CD4-positive, alpha-beta memory T cell (primary cell): ENCODE results near the gene CNN2. TPM values are rescaled to one million over a fixed set of nuclear protein-coding genes. Genes with fewer than 3 reads are reported as not detected.

Experiments used
- CTCF ChIA-PET: fragments of 350-600 bp; sonication (Branson Sonifier 250); formaldehyde crosslinking; loops from one replicate; lab custom pipeline; 2021; ENCODE audit warnings: inconsistent platforms; ENCODE audit not compliant: partially characterized antibody; lab: Charles Lee
- POLR2A ChIA-PET: fragments of 350-600 bp; sonication (Branson Sonifier 250); formaldehyde crosslinking; loops from one replicate; lab custom pipeline; 2021; ENCODE audit not compliant: partially characterized antibody; lab: Charles Lee
- DNase-seq, 5 donors: peaks; one replicate each; pipeline versions ENCODE4 v3.0.0 to v3.0.0-alpha.2; 2020 to 2022; ENCODE audit warnings: mixed read lengths in 1 of 5
- H3K27ac ChIP-seq: one replicate; pipeline ENCODE4 v1.7.0; 2013; ENCODE audit warnings: low read depth, low read length
- H3K27me3 ChIP-seq: 2 replicates; pipeline ENCODE4 v1.7.0; 2013; ENCODE audit warnings: mild to moderate bottlenecking, low read length, moderate library complexity; ENCODE audit not compliant: insufficient read depth
- H3K36me3 ChIP-seq: 2 replicates; pipeline ENCODE4 v1.7.0; 2013; ENCODE audit warnings: mild to moderate bottlenecking, low read length, moderate library complexity; ENCODE audit not compliant: insufficient read depth
- H3K4me1 ChIP-seq: 2 replicates; pipeline ENCODE4 v1.7.0; 2013; ENCODE audit warnings: mild to moderate bottlenecking, low read length, moderate library complexity; ENCODE audit not compliant: insufficient read depth
- H3K4me3 ChIP-seq, 2 donors: one replicate each; pipeline ENCODE4 v1.7.0; 2013; ENCODE audit warnings: low read length in 2 of 2, mild to moderate bottlenecking in 1 of 2
- H3K9me3 ChIP-seq, 2 donors: one replicate each; pipeline ENCODE4 v1.7.0; 2013; ENCODE audit warnings: low read length in 2 of 2, control low read depth in 1 of 2; ENCODE audit not compliant: control insufficient read depth in 1 of 2
- H3K27ac Mint-ChIP-seq, 7 donors: one replicate each; pipeline ENCODE4 v1.8.0; 2020 to 2021; ENCODE audit warnings: mixed read lengths in 7 of 7, mild to moderate bottlenecking in 6 of 7, inconsistent platforms in 3 of 7, moderate library complexity in 3 of 7
- H3K27me3 Mint-ChIP-seq, 2 donors: one replicate each; pipeline ENCODE4 v1.8.0; 2020 to 2021; ENCODE audit warnings: mixed read lengths in 2 of 2
- H3K36me3 Mint-ChIP-seq, 2 donors: one replicate each; pipeline ENCODE4 v1.8.0; 2020 to 2021; ENCODE audit warnings: mixed read lengths in 2 of 2, inconsistent platforms in 1 of 2, mild to moderate bottlenecking in 1 of 2
- H3K4me1 Mint-ChIP-seq, 4 donors: one replicate each; pipeline ENCODE4 v1.8.0; 2020 to 2021; ENCODE audit warnings: mixed read lengths in 4 of 4, mild to moderate bottlenecking in 1 of 4
- H3K4me3 Mint-ChIP-seq, 8 donors: one replicate each; pipeline ENCODE4 v1.8.0; 2020 to 2021; ENCODE audit warnings: mixed read lengths in 8 of 8, mild to moderate bottlenecking in 7 of 8, moderate library complexity in 6 of 8, inconsistent platforms in 3 of 8
- H3K9me3 Mint-ChIP-seq, 8 donors: one replicate each; pipeline ENCODE4 v1.8.0; 2020 to 2021; ENCODE audit warnings: mixed read lengths in 8 of 8, mild to moderate bottlenecking in 5 of 8, inconsistent platforms in 3 of 8, moderate library complexity in 1 of 8
- intact Hi-C: fragments of 100-400 bp; cut with micrococcal nuclease; formaldehyde crosslinking; loops from one replicate; pipeline ENCODE4 v1.15.1; 2023
- polyA plus RNA-seq, 2 donors: library from polyadenylated mRNA; unstranded; fragments of 300-500 nt; fragmentation: Illumina TruSeq; gene quantifications; one replicate each; pipeline ENCODE4 v1.2.3, GENCODE V29; 2021
- total RNA-seq, 2 experiments: library from RNA; stranded (reverse); gene quantifications; one replicate each; pipeline ENCODE4 v1.2.3, GENCODE V29; 2021

Gene CNN2
- total and polyA plus RNA-seq, 4 experiments from 2014 or later, result 263 to 632 (median 355) TPM

- POLR2A ChIA-PET, result interaction anchor here (0.6 to 57.1 kb wide), 10 partner anchors 8 to 241 kb away, joined by 3 to 3893 read pairs (median 8); partner anchors contain the start of genes ARHGAP45, CIRBP, CNN2 and FAM174C
- peaks cover 21 to 53% of the 10 kb centered on the region in 2 donors for H3K36me3 Mint-ChIP-seq
Measured at GRCh38 chr19:1037621-1038064, 11.2 kb downstream of the CNN2 start.

GRCh38 chr19:1038978-1039645, 12.7 kb downstream of the CNN2 start:
- Mint-ChIP-seq H3K4me1 (peaks cover 27 to 69% (median 48%) of the 10 kb centered on the region in 4 donors), H3K4me3 (peak overlapping the region in 7 of 8 donors; percentile 95 to 100 (median 98)), H3K36me3 (peaks cover 21 to 46% of the 10 kb centered on the region in 2 donors), H3K27me3 (no peaks in the 10 kb centered on the region), H3K9me3 (peaks cover 0 to 6% (median 0%) of the 10 kb centered on the region in 8 donors), H3K27ac (peak overlapping the region; percentile 91 to 97 (median 94))
- H3K9me3 ChIP-seq, result no peaks in the 10 kb centered on the region
- H3K36me3 ChIP-seq, result peaks cover 27% of the 10 kb centered on the region
- H3K4me1 ChIP-seq, result peaks cover 54% of the 10 kb centered on the region
- ChIA-PET CTCF (interaction anchor here (0.7 to 4.7 kb wide), 6 partner anchors 10 to 47 kb away, joined by 3 to 31 read pairs (median 4); partner anchors contain the start of gene ARHGAP45), POLR2A (interaction anchor here (1.1 to 57.1 kb wide), 21 partner anchors 9 to 428 kb away, joined by 3 to 3893 read pairs (median 6); partner anchors contain the start of genes ARHGAP45, CIRBP, CNN2 and FAM174C)
- DNase-seq, result peak in 2 of 5 donors; percentile 17 to 29
- H3K27ac ChIP-seq, result peak overlapping the region; percentile 75
- peak overlapping the region; percentile 36 to 42 for H3K4me3 ChIP-seq
- no peaks in the 10 kb centered on the region for H3K27me3 ChIP-seq
- intact Hi-C loops, result loop anchor here (5.0 kb wide), 1 partner anchor 57 kb away; the partner anchor contains the start of gene WDR18

More at GRCh38 chr19:1037621-1038064, 11.2 kb downstream of the CNN2 start:
- CTCF ChIA-PET, result interaction anchor here (1.3 to 4.7 kb wide), 3 partner anchors 9 to 16 kb away, joined by 4 to 31 read pairs (median 4); partner anchors contain the start of gene RNU6-2
- Histone ChIP-seq H3K9me3 (no peaks in the 10 kb centered on the region), H3K4me3 (no peak overlapping the region), H3K36me3 (peaks cover 25% of the 10 kb centered on the region), H3K4me1 (peaks cover 63% of the 10 kb centered on the region), H3K27me3 (no peaks in the 10 kb centered on the region), H3K27ac (peak overlapping the region; percentile 75)
- no peaks in the 10 kb centered on the region for H3K27me3 Mint-ChIP-seq
- H3K27ac Mint-ChIP-seq, result peak overlapping the region; percentile 91 to 97 (median 94)
- intact Hi-C loops, result loop anchor here (2.0 to 5.0 kb wide), 2 partner anchors 37 to 55 kb away; partner anchors contain the start of genes GRIN3B and WDR18
- peak in 1 of 5 donors; percentile 25 for DNase-seq
- H3K4me3 Mint-ChIP-seq, result peak overlapping the region in 7 of 8 donors; percentile 68 to 100 (median 95)
- H3K9me3 Mint-ChIP-seq, result peaks cover 0 to 6% (median 0%) of the 10 kb centered on the region in 8 donors
- peaks cover 32 to 77% (median 53%) of the 10 kb centered on the region in 4 donors for H3K4me1 Mint-ChIP-seq

GRCh38 chr19:1039646-1040475, 13.5 kb downstream of the CNN2 start, which contains the start of gene ABCA7:
ABCA7 (plus strand) TSS chr19:1040107; CDS start chr19:1041362, 1,255 bp downstream.
- CTCF ChIA-PET, result interaction anchor here (1.0 to 4.7 kb wide), 5 partner anchors 11 to 27 kb away, joined by 3 to 31 read pairs (median 4); partner anchors contain the start of gene ARHGAP45
- H3K4me1 Mint-ChIP-seq, result peaks cover 27 to 69% (median 48%) of the 10 kb centered on the region in 4 donors
- peak within 1 kb of the TSS; percentile 91 to 97 (median 95) for H3K27ac Mint-ChIP-seq
- no peaks in the 10 kb centered on the region for H3K27me3 Mint-ChIP-seq
- peaks cover 54% of the 10 kb centered on the region for H3K4me1 ChIP-seq
- peak within 1 kb of the TSS; percentile 56 to 100 for H3K4me3 ChIP-seq
- intact Hi-C loops, result loop anchor here (1.0 to 5.0 kb wide), 4 partner anchors 14 to 58 kb away; partner anchors contain the start of genes CNN2, RNU6-2, TMEM259 and WDR18
- H3K36me3 ChIP-seq, result peaks cover 32% of the 10 kb centered on the region
- peak within 1 kb of the TSS; percentile 95 to 100 (median 97) for H3K4me3 Mint-ChIP-seq
- peak within 1 kb of the TSS; percentile 75 for H3K27ac ChIP-seq
- POLR2A ChIA-PET, result interaction anchor here (0.7 to 57.1 kb wide), 26 partner anchors 8 to 429 kb away, joined by 3 to 3893 read pairs (median 6); partner anchors contain the start of genes ARHGAP45, CIRBP, CNN2 and FAM174C
- DNase-seq, result peak; percentile 98 to 99 (median 98)
- H3K9me3 ChIP-seq, result no peaks in the 10 kb centered on the region
- H3K36me3 Mint-ChIP-seq, result peaks cover 21 to 51% of the 10 kb centered on the region in 2 donors
- peaks cover 0 to 6% (median 0%) of the 10 kb centered on the region in 8 donors for H3K9me3 Mint-ChIP-seq
- no peaks in the 10 kb centered on the region for H3K27me3 ChIP-seq

DNA sequence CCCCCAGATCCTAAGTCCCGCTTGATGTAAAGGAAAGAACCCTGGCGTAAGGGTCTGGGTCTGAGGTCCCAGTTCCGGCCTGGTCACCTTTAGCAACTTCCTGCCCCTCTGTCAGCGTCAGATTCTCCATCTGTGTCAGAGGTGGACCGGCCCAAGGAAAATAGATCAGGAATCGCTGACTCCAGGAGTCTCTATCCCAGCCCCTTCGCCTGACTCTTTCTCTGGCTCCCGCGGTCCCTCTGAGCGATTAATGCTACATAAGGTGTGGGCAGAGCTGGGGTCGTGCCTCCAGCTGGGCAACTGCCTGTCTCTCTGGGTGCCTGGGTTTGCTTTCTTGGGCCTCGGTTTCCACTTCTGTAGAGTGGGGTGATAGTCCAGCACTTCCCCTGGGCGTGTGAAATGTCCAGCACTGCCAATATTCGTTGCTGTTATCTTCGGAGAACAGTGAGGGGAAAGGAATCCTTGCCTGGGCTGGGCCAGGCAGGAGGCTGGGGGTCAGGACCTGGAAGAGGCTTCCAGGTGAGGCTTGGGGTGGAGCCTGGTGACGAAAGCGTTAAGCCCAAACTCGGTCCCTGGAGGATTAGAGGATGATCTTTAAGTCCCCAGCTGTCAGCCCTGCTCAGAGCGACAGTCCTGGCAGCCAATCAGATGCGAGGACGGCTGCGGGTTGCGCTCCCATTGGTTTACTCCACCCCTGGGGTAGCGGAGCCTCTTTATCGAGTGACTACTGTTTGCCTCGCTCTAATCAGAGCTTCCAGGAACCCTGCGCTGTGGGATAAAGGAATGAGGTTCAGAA, 14.3 kb downstream of the CNN2 start:
- Histone ChIP-seq H3K27ac (peak overlapping the region; percentile 75), H3K4me3 (peak overlapping the region; percentile 56 to 100), H3K27me3 (no peaks in the 10 kb centered on the region), H3K9me3 (no peaks in the 10 kb centered on the region), H3K4me1 (peaks cover 47% of the 10 kb centered on the region), H3K36me3 (peaks cover 33% of the 10 kb centered on the region)
- no peaks in the 10 kb centered on the region for H3K27me3 Mint-ChIP-seq
- peaks cover 27 to 65% (median 48%) of the 10 kb centered on the region in 4 donors for H3K4me1 Mint-ChIP-seq
- peaks cover 21 to 51% of the 10 kb centered on the region in 2 donors for H3K36me3 Mint-ChIP-seq
- peak overlapping the region; percentile 95 to 100 (median 97) for H3K4me3 Mint-ChIP-seq
- CTCF ChIA-PET, result interaction anchor here (1.0 to 4.7 kb wide), 6 partner anchors 12 to 152 kb away, joined by 3 to 31 read pairs (median 4); partner anchors contain the start of gene ARHGAP45
- intact Hi-C loops, result loop anchor here (1.0 to 2.0 kb wide), 4 partner anchors 14 to 36 kb away; partner anchors contain the start of genes ARHGAP45, CNN2, RNU6-2 and TMEM259
- peak; percentile 86 to 93 (median 88) for DNase-seq
- peak overlapping the region; percentile 91 to 97 (median 95) for H3K27ac Mint-ChIP-seq
- POLR2A ChIA-PET, result interaction anchor here (0.7 to 57.1 kb wide), 28 partner anchors 8 to 235 kb away, joined by 3 to 3893 read pairs (median 5); partner anchors contain the start of genes ARHGAP45, CIRBP, CNN2 and FAM174C
- peaks cover 0 to 6% (median 0%) of the 10 kb centered on the region in 8 donors for H3K9me3 Mint-ChIP-seq

DNA sequence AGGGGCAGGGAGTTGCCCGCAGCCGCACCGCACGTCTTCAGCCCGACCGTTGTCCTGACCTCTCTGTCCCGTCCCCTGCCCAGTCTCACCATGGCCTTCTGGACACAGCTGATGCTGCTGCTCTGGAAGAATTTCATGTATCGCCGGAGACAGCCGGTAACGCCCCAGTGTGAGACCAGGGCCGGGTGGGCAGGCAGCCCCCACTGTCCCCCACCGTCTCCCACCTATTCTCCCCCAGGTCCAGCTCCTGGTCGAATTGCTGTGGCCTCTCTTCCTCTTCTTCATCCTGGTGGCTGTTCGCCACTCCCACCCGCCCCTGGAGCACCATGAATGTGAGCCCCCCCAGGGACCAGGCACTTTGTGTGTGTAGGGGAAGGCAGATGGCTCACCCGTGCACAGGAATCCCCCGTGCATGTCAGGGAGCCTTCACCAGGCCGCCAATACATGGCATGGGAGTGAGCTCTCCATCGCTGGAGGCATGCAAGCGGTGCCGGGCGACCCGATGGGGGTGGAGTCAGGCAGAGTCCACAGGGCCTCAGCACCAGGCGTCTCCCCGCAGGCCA, 14.9 kb downstream of the CNN2 start:
- peaks cover 25 to 58% (median 43%) of the 10 kb centered on the region in 4 donors for H3K4me1 Mint-ChIP-seq
- intact Hi-C loops, result loop anchor here (1.0 to 2.0 kb wide), 2 partner anchors 26 to 35 kb away; partner anchors contain the start of gene ARHGAP45
- H3K27me3 Mint-ChIP-seq, result no peaks in the 10 kb centered on the region
- Histone ChIP-seq H3K27ac (peak overlapping the region; percentile 75), H3K27me3 (no peaks in the 10 kb centered on the region), H3K4me1 (peaks cover 40% of the 10 kb centered on the region), H3K9me3 (no peaks in the 10 kb centered on the region), H3K4me3 (peak overlapping the region in 1 of 2 donors; percentile 56), H3K36me3 (peaks cover 28% of the 10 kb centered on the region)
- peak overlapping the region; percentile 95 to 100 (median 97) for H3K4me3 Mint-ChIP-seq
- H3K9me3 Mint-ChIP-seq, result peaks cover 0 to 6% (median 0%) of the 10 kb centered on the region in 8 donors
- POLR2A ChIA-PET, result interaction anchor here (1.2 to 57.1 kb wide), 11 partner anchors 9 to 228 kb away, joined by 4 to 3893 read pairs (median 5); partner anchors contain the start of genes ARHGAP45, CIRBP, CNN2 and GPX4
- peak overlapping the region; percentile 91 to 97 (median 95) for H3K27ac Mint-ChIP-seq
- CTCF ChIA-PET, result interaction anchor here (1.0 to 2.9 kb wide), 3 partner anchors 16 to 151 kb away, joined by 3 to 16 read pairs (median 4); no protein-coding TSS in a partner anchor
- no peak for DNase-seq
- peaks cover 15 to 45% of the 10 kb centered on the region in 2 donors for H3K36me3 Mint-ChIP-seq
